Natural killer cell treated with Interleukin-12 subunit alpha and Interleukin-12 subunit beta and Interleukin-15 and Interleukin-18, amount 100 ng/mL, for 72 hours (primary cell): Measurements from ENCODE around the gene LRRC46. TPM values are rescaled to one million over a fixed set of nuclear protein-coding genes. Genes with fewer than 3 reads are reported as not detected.

Experiments used
- ATAC-seq, 2 donors: fragments of 150-1000 bp; cut with Tn5 transposase in 1 of 2; sonication (Bioruptor Pico), chemical (Tn5 transposase) in 1 of 2; 2 replicates each; pipeline ENCODE4 v1.10.0; 2021
- DNase-seq: peaks from one replicate; pipeline ENCODE4 v3.0.0; 2022; ENCODE audit warnings: low spot score
- H3K27ac Mint-ChIP-seq, 2 donors: 1 replicate in 1 of 2; 2 replicates in 1 of 2; pipeline ENCODE4 v1.8.0; 2022; ENCODE audit warnings: mixed read lengths in 2 of 2, mild to moderate bottlenecking in 1 of 2, moderate library complexity in 1 of 2
- H3K27me3 Mint-ChIP-seq, 2 donors: 1 replicate in 1 of 2; 2 replicates in 1 of 2; pipeline ENCODE4 v1.8.0; 2022; ENCODE audit warnings: mixed read lengths in 2 of 2
- H3K36me3 Mint-ChIP-seq: one replicate; pipeline ENCODE4 v1.8.0; 2022; ENCODE audit warnings: mixed read lengths
- H3K4me1 Mint-ChIP-seq, 2 donors: 1 replicate in 1 of 2; 2 replicates in 1 of 2; pipeline ENCODE4 v1.8.0; 2022; ENCODE audit warnings: low read depth in 2 of 2, mixed read lengths in 2 of 2, mild to moderate bottlenecking in 1 of 2
- H3K4me3 Mint-ChIP-seq: one replicate; pipeline ENCODE4 v1.8.0; 2022; ENCODE audit warnings: mixed read lengths
- H3K9me3 Mint-ChIP-seq: 2 replicates; pipeline ENCODE4 v1.8.0; 2022; ENCODE audit warnings: mixed read lengths
- total RNA-seq, 2 donors: library from RNA; stranded (reverse); gene quantifications; one replicate each; pipeline ENCODE4 v1.2.3, GENCODE V29; 2022

Gene LRRC46
- total RNA-seq, 2 donors from 2014 or later: 0.17 to 0.86 TPM

GRCh38 chr17:47803751-47804150, 27.7 kb upstream of the LRRC46 start:
- Mint-ChIP-seq H3K36me3 (no peaks in the 10 kb centered on the region), H3K4me3 (no peak overlapping the region), H3K4me1 (no peaks in the 10 kb centered on the region), H3K9me3 (no peaks in the 10 kb centered on the region), H3K27me3 (no peaks in the 10 kb centered on the region), H3K27ac (no peak overlapping the region)
- DNase-seq (no peak), ATAC-seq (no peak)

DNA sequence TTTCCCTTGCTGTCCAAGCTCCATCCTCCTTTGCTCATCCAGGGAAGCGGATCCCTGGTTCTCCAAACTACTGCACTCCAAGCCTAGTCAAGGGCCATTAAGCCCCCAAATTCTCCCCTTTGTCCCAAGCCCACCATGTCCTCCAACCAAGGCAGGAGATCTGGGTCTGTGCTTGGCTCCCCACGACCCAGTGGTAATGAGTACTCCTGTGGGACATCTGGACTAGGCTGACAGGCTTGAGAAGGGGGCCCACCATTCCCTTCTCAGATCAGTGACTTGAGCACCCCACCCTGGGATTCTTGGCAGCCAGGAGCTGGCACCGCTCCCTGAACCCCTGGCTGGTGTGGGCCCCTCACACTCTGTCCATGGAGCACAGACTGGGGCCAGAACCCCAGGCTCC, 27.0 kb upstream of the LRRC46 start:
- no peaks in the 10 kb centered on the region for H3K36me3 Mint-ChIP-seq
- ATAC-seq (no peak), DNase-seq (no peak)
- H3K27ac Mint-ChIP-seq: no peak overlapping the region
- H3K4me3 Mint-ChIP-seq: no peak overlapping the region
- H3K27me3 Mint-ChIP-seq: no peaks in the 10 kb centered on the region
- H3K4me1 Mint-ChIP-seq: no peaks in the 10 kb centered on the region
- no peaks in the 10 kb centered on the region for H3K9me3 Mint-ChIP-seq

DNA sequence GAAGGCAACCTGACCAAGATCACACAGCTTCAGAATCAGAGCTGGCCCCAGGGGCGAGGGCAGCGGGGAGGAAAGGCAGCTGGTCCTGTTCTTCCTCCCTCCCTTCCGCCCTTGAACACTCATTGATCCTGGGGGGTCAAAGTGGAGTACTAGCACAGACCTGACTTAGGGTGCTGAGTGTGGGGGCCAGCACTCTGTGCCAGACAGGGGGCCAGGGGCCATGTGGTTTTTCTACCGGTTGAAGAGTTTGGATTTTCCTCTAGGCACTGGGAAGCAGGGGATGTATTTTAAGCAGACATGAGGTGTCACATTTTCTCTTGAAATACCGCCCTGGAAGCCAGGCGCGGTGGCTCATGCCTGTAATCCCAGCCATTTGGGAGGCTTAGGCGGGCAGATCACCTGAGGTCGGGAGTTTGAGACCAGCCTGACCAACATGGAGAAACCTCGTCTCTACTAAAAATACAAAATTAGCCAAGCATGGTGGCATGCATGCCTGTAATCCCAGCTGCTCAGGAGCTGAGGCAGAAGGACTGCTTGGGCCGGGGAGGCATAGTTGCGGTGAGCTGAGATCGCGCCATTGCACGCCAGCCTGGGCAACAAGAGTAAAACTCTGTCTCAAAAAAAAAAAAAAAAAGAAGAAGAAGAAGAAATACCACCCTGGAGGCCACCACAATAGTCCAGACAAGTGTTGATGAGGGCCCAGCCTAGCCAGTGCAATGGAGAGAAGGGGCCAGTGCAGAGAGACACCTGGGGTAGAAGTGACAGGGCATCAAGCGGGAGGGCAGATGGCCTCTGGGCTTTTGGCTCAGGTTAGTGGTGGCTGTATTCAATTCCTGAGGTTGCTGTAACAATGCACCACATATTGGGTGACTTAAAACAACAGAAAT, 25.2 kb upstream of the LRRC46 start:
- no peak for DNase-seq
- Mint-ChIP-seq H3K4me1 (peaks cover 14 to 17% of the 10 kb centered on the region in 2 donors), H3K27ac (no peak overlapping the region), H3K9me3 (no peaks in the 10 kb centered on the region), H3K4me3 (no peak overlapping the region), H3K27me3 (no peaks in the 10 kb centered on the region), H3K36me3 (peaks cover 6% of the 10 kb centered on the region)
- ATAC-seq: no peak

DNA sequence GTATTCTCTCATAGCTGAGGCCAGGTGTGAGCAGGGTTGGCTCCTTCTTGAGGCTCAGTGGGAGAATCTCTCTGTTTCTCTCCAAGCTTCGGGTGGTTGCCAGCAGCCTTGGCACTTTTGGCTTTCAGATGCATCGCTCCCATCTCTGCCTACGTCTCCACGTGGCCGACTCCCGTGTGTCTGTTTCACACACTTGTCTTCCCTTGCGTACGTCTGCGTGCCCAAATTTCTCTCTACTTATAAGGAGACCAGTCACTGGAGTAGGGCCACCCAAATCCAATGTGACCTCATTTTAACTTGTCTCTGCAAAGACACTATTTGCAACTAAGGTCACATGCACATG, 24.6 kb upstream of the LRRC46 start:
- no peak for ATAC-seq
- Mint-ChIP-seq H3K27ac (no peak overlapping the region), H3K36me3 (peaks cover 6% of the 10 kb centered on the region), H3K9me3 (no peaks in the 10 kb centered on the region), H3K27me3 (no peaks in the 10 kb centered on the region), H3K4me3 (no peak overlapping the region), H3K4me1 (peaks cover 20 to 23% of the 10 kb centered on the region in 2 donors)
- DNase-seq: no peak

DNA sequence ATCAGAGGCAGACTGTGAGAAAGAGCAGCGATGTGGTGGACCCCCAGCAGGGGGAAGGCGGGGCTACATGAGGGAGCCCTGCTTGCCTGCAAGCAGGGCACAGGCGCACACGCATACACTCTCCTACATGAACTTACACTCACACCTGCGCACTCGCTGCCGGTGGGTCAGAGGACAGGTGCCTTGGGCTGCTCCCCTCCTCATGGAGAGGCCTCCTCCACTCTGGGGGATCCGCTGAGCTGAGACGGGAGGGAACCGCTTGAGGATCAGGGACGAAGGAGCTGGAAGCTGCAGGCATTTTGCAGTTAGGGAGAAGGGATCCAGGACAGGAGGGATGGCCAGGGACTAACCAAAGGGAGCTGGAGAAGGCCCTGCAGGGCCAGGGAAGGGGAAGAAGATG, 24.0 kb upstream of the LRRC46 start:
- Mint-ChIP-seq H3K36me3 (peaks cover 6% of the 10 kb centered on the region), H3K9me3 (no peaks in the 10 kb centered on the region), H3K27me3 (no peaks in the 10 kb centered on the region), H3K4me3 (no peak overlapping the region), H3K27ac (no peak overlapping the region), H3K4me1 (peaks cover 24 to 26% of the 10 kb centered on the region in 2 donors)
- DNase-seq (no peak), ATAC-seq (no peak)

DNA sequence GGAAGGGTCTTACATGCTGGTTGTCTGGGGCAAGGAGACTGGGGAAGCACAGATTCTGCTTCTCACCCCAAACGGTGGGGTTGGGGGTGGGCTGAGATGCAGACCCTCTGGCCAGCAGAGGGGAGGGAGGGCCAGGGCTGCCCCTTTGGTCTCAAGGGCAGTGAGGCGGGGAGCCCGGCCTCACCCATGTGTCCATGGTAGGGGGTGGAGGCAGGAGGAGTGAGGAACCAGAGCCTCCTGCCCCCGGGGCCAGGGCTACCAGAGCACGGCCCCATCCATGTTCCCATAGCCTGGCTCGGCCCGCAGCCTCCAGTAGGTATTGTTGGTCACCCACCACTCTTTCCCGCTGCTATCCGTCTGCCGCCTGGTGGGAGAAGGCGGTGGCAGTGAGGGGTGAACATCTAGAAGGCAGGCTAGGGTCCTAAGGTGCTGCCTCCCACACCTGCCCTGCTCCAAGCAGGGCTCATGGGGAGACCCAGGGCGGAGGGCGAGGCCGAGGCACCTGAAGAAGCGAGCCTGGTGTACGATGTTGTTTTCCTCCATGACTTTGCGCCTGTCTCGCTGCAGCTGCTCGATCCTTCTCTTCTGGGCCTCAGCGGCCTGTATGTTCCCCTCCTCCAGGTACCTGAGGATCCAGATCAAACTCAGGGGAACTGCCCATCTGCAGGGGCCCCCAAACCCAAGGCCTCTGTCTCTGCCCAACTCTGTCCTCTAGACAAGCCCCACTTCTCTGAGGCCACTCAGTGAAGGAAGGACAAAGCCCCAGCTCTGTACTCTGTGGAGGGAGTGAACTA, 23.2 kb upstream of the LRRC46 start:
- no peak overlapping the region for H3K4me3 Mint-ChIP-seq
- no peaks in the 10 kb centered on the region for H3K9me3 Mint-ChIP-seq
- no peak for DNase-seq
- no peak overlapping the region for H3K27ac Mint-ChIP-seq
- peaks cover 6% of the 10 kb centered on the region for H3K36me3 Mint-ChIP-seq
- no peak for ATAC-seq
- peaks cover 30 to 33% of the 10 kb centered on the region in 2 donors for H3K4me1 Mint-ChIP-seq
- no peaks in the 10 kb centered on the region for H3K27me3 Mint-ChIP-seq

GRCh38 chr17:47808830-47809480, 22.5 kb upstream of the LRRC46 start:
- Mint-ChIP-seq H3K4me1 (peaks cover 30 to 33% of the 10 kb centered on the region in 2 donors), H3K4me3 (no peak overlapping the region), H3K27me3 (no peaks in the 10 kb centered on the region), H3K9me3 (no peaks in the 10 kb centered on the region), H3K36me3 (peaks cover 6% of the 10 kb centered on the region), H3K27ac (no peak overlapping the region)
- ATAC-seq: no peak
- peak; percentile 16 for DNase-seq

DNA sequence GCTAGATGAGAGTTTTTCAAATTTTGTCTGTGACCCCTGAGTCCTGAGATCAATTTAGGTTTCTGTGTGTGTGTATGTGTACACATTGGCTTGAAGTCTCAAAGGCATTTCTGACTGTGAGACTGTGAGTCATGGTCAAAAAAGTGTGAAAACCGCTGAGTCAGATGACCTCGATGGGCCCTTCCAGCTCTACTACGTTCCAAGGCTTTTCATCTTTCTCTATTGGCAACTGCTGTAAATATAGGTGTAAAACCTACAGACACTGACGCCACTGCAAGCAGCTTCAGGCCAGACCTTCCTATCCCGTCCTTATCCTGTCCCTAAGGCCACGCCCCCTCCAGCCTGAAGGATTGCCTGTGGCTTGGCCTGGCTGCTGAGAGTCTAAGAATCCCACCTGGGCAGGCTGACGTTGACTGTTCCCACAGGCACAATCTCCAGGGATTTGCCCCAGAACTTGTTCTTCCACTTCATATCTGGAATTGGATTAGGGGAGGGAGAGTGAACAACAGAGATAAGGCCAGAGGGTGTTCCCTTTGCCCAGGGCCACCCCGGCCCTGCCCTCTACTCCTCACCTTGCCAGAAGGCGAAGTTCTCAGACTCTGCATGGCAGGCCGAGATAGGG, 21.2 kb upstream of the LRRC46 start:
- Mint-ChIP-seq H3K36me3 (peaks cover 6% of the 10 kb centered on the region), H3K4me3 (peak overlapping the region; percentile 52), H3K27me3 (no peaks in the 10 kb centered on the region), H3K9me3 (no peaks in the 10 kb centered on the region), H3K27ac (peak overlapping the region; percentile 65 to 88), H3K4me1 (peaks cover 30 to 33% of the 10 kb centered on the region in 2 donors)
- DNase-seq (peak; percentile 74), ATAC-seq (peak; percentile 88 to 93)

DNA sequence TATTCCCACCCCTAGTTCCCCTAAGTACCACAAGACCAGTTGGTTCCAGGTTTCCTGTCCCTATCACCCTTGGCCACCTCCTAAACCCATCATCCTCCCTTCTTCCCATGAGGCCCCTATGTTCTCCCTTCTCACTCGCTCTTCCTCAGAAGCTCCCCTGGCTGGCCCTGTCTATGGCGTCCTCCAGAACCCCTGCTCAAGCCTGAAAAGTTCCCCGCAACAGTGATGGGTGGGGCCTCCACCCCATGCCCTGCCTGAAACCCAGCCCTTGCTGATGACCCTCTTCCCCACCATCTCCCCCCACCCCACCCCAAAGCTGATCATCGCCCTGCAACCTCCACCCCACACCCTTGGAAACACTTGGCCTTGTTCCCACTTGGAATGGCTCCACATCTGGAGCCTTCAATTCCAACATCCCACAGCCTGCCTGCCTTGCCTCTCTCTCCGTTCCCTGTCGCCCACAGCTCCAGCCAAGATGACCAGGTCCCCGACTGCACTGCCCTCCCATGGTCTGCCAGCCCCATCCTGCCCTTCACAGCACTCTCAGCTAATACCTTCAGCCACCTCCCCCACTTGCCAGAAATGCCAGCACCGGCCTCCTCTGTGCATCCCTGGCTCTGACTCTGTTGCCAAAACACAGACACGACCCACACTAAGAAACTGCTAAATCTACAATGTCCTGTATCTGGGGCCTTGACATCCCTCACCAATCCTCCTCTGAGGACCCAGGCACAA, 20.4 kb upstream of the LRRC46 start:
- peak; percentile 45 for DNase-seq

GRCh38 chr17:47811709-47812108, 19.8 kb upstream of the LRRC46 start:
- Mint-ChIP-seq H3K27ac (peak overlapping the region; percentile 65 to 88), H3K4me1 (peaks cover 30 to 33% of the 10 kb centered on the region in 2 donors), H3K9me3 (no peaks in the 10 kb centered on the region), H3K27me3 (no peaks in the 10 kb centered on the region), H3K36me3 (peaks cover 6% of the 10 kb centered on the region), H3K4me3 (no peak overlapping the region)
- no peak for ATAC-seq
- peak; percentile 40 for DNase-seq

More for the DNA sequence above, 20.4 kb upstream of the LRRC46 start:
- peaks cover 30 to 33% of the 10 kb centered on the region in 2 donors for H3K4me1 Mint-ChIP-seq
- peak overlapping the region; percentile 65 to 88 for H3K27ac Mint-ChIP-seq
- peaks cover 6% of the 10 kb centered on the region for H3K36me3 Mint-ChIP-seq
- H3K4me3 Mint-ChIP-seq: no peak overlapping the region
- H3K27me3 Mint-ChIP-seq: no peaks in the 10 kb centered on the region
- ATAC-seq: no peak
- no peaks in the 10 kb centered on the region for H3K9me3 Mint-ChIP-seq

- Mint-ChIP-seq H3K27ac (peak overlapping the region; percentile 22 to 65), H3K9me3 (no peaks in the 10 kb centered on the region), H3K36me3 (peaks cover 6% of the 10 kb centered on the region), H3K27me3 (no peaks in the 10 kb centered on the region), H3K4me1 (peaks cover 30 to 33% of the 10 kb centered on the region in 2 donors), H3K4me3 (no peak overlapping the region)
- DNase-seq (peak; percentile 53), ATAC-seq (no peak)
Observed at GRCh38 chr17:47812146-47812920, 19.1 kb upstream of the LRRC46 start.

DNA sequence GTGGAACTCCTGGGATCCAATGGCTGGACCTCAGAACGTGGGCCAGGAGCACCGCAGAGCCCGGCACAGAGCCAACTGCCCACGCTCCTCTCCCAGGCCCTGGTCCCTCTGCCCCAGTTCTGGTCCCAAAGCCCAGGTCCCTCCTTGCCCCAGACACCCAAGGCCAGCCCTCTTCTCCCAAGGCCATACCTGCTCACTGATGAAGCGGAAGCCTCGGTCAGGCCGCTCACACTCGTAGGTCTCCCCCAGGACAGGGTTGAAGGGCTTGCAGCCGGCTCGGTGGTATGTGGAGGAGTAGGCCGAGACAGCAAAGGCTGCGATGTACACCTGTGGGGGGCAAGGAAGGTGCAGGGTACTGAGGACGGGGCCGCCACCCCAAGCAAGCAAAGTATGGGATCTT, 18.4 kb upstream of the LRRC46 start:
- Mint-ChIP-seq H3K36me3 (peaks cover 6% of the 10 kb centered on the region), H3K27ac (no peak overlapping the region), H3K9me3 (no peaks in the 10 kb centered on the region), H3K4me1 (peaks cover 30 to 33% of the 10 kb centered on the region in 2 donors), H3K4me3 (no peak overlapping the region), H3K27me3 (no peaks in the 10 kb centered on the region)
- ATAC-seq (no peak), DNase-seq (peak; percentile 52)
